Ureter (tissue), 1 donor: ENCODE results near the gene FAM20C. TPM values are rescaled to one million over a fixed set of nuclear protein-coding genes. Genes with fewer than 3 reads are reported as not detected.

ENCODE experiments used
- DNase-seq: peaks from one replicate; pipeline ENCODE4 v3.0.0-alpha.2; 2020; ENCODE audit warnings: low spot score
- total RNA-seq: library from RNA; stranded (reverse); gene quantifications from one replicate; pipeline ENCODE4 v1.2.4, GENCODE V29; 2023
- donor health status: DM: yes; HTN: yes; CAD: no.

FAM20C gene
- total RNA-seq, 1 donor from 2014 or later = 33.8 TPM

DNA sequence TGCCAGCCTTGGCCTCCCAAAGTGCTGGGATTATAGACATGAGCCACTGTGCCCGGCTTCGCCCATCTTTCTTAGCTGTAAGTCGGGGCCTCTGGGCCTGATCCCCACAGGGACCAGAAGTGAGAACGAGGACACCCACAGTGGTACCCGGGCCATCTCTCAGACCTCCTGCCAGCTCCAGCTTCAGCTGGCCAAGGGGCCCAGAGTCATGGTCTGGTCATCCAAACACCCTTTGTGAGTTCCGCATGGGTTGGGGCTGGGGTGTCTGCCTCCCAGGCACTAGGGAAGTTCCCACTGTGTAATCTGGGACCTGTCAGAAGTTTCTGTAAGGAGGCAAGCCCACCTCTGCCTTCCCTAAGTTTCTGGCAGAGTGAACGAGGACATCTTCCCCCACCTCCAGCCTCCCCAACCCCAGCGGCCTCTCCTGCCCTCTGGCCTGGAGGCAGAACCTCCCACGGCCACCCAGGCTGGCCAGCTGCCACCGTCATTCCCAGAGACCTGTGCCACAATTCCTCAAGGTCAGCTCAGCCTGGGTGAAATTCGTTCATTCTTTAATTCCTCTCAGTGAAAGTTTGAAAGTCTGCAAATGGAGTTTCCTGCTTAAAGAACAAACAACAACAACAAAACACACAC lies 78.1 kb downstream of the FAM20C start:
- DNase-seq = no peak

DNA sequence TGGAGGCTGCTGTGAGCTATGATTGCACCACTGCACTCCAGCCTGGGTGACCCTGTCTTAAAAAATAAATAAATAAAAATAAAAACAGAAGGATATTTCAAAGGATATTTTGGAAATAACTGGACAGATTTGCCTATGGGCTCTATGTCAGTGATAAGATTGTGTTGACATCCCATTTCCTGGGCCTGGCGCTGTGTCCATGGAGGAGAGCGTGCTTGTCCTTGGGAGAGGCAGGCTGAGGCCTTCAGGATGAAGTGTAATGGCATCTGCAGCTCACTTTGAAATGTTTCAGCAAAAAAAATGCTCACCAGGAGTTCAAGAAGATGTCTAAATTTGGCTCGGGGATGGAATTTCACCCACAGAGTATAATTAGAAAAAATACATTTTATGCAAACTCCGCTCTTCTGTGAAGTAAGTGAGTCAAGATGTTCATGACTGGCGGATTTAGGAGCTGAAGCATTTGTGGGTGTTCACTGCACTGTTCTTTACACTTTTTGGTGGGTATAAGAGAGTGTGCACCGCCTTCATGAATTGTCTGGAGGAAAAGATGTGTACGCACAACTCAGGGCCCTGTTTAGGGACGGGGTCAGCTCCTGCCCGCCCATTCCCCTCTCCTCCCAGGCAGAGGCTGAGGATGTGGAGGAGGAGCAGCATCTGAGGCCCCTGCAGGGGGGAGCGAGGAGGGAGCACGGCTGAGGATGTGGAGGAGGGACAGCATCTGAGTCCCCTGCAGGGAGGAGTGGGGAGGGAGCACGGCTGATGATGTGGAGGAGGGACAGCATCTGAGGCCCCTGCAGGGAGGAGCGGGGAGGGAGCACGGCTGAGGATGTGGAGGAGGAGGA lies 79.1 kb downstream of the FAM20C start:
- DNase-seq = no peak

DNA sequence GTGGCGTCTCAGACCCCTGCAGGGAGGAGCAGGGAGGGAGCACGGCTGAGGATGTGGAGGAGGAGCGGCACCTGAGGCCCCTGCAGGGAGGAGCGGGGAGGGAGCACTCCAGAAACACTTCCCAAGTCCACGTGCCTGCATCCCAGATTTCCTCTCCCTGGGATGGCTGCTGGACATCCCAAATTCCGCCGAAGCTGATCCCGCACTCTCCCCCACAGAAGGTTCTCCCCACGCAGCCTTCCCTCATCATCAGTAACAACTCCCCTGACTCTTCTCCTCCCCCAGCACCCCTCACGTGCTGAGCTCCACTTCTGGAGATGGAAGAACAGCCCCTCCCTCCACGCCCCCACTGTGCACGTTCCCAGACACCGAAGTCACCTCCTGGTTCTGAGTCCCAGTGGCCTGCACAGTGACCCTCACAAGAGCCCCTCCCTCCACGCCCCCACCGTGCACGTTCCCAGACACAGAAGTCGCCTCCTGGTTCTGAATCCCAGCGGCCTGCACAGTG lies 79.8 kb downstream of the FAM20C start:
- DNase-seq = no peak

DNA sequence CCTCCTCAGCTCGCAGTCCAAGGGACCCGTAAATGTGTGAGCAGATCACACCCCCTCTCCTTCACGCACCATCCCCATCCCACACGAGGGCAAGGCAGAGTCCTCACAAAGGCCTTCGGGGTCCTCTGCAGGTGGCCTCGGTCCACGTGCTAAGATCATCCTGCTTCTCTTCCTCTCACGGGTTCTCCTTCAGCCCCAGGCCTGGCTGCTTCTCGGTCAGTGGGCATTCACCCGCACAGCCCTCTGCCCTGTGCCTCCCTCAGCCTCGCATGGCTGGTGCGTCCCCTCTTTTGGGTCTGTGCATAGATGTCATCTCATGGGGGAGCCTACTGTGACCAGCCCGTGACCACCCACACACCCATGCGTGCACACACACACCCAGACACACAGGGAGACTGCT lies 80.3 kb downstream of the FAM20C start:
- no peak for DNase-seq

DNA sequence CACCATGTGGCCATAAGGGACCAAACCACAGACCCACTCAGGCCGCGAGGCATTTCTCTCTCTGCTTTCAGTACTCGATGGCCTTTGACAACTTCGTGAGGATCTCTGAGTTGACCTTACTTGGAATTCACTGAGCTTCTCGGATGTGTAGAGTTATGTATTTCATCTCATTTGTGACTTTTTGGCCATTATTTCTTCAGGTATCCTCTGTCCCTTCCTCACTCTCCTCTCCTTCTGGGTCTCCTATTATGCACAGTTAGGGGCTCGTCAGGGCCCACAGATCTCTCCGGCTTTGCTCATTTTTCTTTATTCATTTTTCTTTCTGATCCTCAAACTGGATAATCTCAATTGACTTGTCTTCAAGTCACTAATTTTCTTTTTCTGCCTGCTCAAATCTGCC lies 81.0 kb downstream of the FAM20C start:
- DNase-seq = no peak

DNA sequence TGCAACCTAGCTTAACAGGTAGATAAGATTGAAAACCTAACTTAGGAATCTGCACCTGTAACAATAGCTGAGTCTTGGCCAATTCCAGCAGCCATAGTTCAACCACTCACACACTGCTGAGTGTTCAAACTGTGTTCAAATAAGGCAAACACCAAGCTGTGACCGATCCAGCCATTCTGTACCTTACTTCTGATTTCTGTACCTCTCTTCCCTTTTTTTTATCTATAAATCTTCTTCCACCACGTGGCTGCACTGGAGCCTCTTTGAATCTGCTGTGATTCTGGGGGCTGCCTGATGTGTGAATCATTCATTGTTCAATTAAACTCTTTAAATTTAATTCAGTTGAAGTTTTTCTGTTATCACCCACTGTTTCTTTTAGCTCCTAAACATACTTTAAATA lies 81.9 kb downstream of the FAM20C start:
- DNase-seq = no peak

DNA sequence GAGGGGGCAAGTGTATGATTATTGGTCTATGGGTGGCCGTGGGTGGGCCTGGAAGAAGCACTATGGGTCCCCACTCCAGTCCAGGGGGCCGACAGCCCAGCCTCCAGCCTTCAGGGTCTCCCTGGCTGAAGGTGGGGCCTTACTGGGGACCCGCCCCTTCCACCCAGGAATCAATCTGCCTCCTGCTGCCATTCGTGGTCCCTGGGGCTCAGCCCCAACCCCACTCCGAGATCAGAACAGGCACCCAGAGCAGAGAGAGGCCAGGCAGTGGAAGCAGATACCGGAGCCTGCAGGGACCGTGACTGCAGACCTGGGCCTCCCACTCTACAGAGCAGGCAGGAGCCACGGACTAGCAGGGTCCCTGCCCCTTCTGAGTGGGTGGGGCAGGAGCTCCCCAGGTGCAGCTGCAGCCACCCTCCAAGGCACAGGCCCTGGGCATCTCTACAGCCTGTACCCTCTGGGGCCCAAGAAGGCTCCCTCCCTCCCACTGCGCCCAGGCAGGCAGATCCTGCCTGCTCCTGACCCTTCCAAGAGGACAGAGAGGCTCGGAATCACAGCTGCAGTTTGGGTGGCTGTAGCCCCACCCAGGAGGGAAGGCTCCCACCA lies 84.0 kb downstream of the FAM20C start:
- no peak for DNase-seq

DNA sequence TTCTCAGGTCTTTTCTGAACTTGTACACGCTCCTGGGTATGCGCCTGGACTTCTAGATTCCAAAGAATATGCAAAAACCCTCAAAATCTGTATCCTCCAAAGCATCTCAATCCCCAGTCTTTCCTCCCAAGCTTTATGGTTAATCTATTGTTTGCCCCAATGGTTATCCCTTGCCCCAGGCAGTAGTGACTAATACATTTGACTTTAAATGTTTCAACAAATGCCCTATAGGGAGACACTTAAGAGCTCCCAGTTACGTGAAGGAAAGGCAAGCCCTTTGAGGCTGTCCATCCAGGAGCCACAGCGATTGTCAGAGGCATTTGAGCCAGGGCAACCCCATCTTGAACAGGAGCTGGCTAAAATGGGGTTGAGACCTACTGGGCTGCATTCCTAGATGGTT lies 84.9 kb downstream of the FAM20C start:
- DNase-seq = no peak

DNA sequence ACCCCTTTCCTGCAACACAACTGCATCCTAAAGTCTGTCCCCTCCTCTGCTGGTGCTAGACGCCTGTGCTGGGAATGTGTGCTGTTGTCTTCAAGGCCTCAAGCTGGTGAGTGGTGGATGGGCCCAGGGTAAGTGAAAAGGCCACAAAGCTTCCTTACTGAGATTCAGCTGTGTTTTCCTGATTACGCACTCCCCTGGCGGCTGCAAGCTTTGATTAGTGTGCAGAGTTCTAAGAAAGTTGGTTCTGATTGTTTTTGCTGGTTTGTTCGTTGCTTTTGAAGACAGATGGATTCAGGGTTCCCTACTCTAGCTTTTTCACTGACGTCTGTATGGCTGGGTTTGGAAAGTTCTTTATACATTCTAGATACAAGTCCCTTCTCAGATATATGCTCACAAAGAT lies 85.7 kb downstream of the FAM20C start:
- DNase-seq = no peak

DNA sequence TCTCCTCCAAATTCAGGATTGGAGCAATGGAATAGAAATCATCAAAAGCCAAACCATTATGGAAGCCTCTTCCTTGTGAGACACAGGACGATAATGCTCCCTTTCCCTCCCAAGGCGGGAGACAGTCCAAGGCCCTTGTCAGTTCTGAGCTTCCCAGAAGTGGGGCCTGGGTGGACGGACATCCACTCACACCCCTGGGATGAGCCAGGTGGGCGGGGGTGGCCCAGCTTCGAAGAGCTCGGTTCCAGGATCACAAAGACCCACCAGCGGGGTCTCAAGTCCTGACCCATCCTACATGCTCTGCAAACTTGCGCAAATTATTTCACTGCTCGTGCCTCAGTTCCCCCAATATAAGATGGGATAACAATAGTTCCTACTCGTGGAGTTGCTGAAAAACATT lies 87.5 kb downstream of the FAM20C start:
- DNase-seq = no peak

DNA sequence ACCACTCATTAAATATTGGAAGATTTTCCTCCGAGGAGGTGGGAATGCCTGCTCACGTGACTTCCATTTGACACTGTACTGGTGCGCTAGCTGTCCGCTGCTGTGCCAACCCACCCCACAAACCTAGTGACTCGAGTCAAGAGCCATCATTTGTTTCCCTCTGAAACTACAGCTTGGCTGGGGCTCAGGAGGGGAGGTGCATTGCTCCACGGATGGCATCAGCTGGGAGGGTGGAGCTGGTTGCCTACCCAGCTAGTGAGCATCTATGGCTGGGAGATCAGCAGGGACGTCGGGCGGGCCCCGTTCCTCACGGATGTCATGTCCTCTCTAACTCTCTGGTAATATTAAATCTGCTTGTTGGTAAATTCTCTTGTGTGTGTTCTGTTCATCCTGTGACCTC lies 88.1 kb downstream of the FAM20C start:
- no peak for DNase-seq

DNA sequence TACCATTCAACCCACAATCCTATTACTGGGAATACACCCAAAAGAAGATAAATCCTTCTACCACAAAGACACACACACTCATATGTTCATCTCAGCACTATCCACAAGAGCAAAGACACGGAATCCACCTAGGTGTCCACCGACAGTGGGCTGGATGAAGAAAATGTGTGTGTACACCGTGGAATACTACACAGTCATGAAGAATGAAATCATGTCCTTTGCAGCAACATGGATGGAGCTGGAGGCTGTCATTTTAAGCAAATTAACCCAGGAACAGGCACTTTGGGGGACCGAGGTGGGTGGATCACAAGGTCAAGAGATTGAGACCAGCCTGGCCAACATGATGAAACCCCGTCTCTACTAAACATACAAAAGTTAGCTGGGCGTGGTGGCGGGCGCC lies 89.3 kb downstream of the FAM20C start:
- no peak for DNase-seq

DNA sequence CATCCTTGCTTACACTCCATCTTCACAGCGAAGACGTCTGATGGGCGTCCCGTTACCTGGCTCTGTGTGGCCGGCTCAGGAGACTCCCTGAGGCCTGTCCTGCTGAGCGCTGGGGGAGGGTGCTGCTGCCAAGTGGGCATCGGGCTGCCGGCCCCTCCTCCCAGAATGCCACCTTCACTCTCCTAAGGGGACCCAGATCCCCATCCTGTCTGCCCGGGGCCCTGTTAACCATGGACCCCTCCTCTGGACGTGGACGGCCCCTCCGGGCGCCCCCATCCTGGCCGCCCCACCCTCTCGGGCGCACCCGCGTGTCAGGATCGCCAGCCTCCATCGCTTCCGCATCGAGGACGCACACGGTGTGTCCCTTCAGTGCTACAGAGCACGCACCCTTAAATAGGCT lies 90.2 kb downstream of the FAM20C start:
- no peak for DNase-seq

DNA sequence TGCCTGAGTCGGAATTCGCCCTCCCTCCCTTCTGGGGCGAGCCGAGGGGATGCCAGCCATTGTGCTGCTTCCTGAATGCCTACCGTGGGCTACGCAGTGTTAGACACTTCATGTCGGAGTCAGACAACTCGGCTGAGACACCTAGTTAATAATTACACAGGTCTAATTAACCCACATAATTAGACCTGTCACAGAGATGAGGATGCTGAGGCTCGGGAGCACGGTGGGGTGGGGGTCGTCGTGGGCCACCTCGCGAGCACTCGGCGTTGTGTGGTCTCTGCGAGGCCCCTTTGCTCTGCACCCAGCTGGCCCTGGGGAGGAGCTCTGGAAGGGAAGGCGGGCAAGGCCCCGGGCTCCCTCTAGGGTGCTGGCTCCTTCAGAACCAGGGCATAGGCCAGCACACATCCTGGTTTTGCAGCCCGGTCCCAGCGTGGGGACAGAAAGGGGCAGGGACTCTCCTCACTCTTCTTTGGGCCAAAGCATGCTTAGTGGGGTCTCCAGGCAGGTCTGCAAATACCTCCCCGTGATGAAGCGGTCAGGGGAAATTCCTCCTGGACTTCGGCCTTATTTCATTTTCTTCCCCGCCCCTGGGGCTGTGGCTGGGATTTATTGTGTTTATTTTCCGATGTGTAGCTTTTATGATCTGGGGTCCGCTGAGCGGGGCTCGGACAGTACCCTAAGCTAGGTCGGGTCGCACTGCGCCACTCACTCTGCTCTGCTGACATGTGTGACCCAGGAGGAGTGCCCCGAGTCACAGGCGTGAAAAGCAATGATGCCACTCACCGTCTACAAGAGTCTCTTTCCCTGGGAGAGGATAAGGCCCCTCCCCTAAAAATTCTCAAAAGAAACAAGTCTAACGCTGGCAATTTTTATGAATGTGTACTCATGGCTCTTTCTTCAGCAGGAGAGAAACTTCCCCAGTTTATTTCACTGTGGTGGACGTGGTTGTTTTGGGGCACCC lies 92.7 kb downstream of the FAM20C start:
- DNase-seq = no peak

DNA sequence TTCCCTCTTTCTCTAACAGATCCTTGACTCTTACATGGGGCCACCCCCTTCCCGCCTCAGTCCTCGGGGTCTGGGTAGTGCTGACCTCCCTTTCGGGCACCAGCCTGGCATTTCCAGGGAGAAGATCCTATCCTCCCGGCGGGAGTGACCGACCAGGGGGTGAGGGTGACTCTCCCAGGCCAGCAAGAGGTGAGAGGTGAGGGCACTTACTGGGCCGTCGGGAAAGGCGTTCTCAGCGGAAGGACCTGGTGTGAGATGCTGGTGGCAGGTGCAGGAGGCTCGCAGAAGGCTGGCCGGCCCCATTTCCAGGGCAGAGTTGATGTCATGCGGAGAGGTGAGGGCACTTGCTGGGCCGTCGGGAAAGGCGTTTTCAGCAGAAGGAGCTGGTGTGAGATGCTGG lies 93.4 kb downstream of the FAM20C start:
- no peak for DNase-seq

DNA sequence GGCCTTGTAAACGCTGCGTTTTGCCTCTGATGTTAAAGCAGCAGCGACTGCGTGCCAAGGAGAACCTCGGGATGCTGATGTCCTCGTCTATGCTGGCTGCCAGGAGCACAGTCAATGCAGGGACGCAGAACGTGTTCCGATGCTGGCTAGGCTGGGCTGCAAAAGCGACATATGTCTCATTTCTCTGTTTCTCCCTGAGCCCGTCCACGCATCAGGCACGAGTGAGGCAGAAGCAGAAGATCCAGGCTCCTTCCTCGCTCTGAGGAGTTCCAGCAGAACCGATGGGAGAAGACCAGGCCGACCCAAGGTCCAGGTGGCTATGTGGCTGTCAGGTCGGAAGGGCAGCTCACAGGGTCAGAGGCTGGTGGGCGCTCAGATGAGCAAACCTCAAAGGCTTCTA lies 93.9 kb downstream of the FAM20C start:
- no peak for DNase-seq

DNA sequence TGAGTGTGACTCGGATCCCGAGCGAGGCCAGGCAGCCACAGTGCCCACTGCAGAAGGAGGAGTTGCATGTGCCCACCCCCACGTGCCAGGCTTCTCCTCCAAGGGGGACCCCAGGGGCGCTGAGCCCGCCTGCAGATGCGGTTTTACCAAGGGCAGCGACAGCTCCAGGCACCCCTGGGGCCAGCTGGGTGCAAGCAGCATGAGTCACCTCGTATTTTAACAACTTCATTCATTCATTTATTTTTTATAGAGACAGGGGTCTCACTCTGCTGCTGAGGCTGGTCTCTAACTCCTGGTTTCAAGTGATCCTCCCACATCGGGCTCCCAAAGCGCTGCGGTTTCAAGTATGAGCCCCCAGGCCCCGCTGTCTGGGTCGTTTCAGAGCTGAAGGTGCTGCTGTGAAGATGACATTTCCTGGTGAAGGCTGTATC lies 96.3 kb downstream of the FAM20C start:
- no peak for DNase-seq

DNA sequence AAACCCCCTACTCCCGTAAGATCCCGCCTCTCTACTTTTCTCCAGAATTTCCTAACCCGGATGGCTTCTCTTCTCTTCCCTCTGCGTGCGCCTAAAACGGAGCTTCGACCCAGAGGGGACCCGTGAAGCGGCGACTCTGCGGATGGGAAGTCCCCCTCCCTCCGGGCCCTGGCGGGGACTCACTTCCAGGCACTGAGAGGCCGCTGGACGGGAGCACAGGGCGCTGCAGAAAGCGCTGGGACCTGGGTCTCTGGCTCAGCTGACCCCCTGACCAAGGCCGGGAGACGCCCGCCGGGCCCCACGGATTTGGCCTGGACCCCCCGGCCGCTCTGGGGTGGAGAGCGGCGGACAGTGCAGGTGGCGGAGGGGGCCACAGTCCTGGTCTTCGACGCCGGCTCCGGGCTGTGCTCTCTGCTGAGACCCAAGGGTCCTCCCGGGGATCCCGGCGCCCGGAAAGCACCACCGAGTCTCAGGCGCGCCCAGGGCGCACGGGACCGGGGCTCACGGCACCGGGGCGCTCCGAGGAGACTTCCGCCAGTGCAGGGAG lies 96.9 kb downstream of the FAM20C start:
- DNase-seq = no peak

DNA sequence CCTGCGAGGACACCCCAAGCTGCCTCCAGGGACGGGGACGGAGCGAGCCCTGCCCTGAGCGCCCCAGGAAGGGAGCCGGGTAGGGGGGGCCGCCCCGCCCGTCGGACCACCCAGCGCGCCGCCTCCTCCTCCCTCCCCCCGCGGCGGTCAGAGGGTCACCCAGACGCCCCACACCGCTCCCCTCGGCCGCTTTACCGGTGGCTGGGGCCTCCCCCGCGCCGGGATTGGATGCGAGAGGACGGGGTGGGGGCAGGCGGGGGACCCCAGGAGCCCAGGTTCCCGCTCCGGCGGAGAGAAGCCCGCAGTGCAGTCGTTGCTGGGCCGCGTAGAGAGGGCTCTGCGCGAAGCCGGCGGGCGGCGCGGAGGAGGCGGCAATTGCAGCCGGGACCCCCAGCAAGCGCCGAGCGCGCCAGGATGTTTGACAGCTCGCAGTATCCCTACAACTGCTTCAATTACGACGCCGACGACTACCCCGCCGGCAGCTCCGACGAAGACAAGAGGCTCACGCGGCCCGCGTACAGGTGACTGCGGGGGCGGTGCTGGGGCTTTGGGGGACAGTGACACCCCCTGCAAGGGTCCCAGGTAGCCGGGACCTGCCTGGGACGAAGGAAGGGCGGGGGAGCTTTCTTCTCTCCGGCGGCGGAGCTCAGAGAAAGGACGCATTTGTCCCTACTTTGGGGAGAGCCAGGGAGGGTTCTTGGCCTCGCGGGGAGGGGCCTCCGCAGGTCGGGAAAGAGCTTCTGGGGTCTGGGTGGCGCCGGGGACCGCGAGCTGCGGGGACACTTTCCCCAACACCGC lies 97.6 kb downstream of the FAM20C start, which contains the start of gene FOXL3:
Gene FOXL3, plus strand, starts transcription at position 415 of the 798 bp plus-strand sequence. Its CDS starts 0 bp downstream, at position 415.
- DNase-seq = no peak
